GM12878 (cell line): ENCODE data around the gene GABRB2.
"Not testable (repeated sequence)": the region's sequence is repeated elsewhere in the genome, so short reads cannot be mapped to it uniquely, and the experiment has no call there.

Source experiments
- HDAC6 ChIP-seq: fragments of 200-600 bp; sonication (generic); IDR thresholded peaks from one replicate; pipeline ENCODE4 v1.8.0; 2017; ENCODE audit warnings: antibody characterized with exemption; ENCODE audit not compliant: unreplicated experiment
- KDM1A ChIP-seq: fragments of 200-600 bp; sonication (generic); IDR thresholded peaks from 2 replicates; pipeline ENCODE4 v1.6.1; 2016; ENCODE audit warnings: borderline replicate concordance
- NBN ChIP-seq: fragments of 450-650 bp; IDR thresholded peaks from 2 replicates; pipeline ENCODE4 v1.6.1; 2016
- ZNF274 ChIP-seq: IDR thresholded peaks from one replicate; pipeline ENCODE4 v1.8.0; 2011; ENCODE audit not compliant: insufficient read length, insufficient read depth

DNA sequence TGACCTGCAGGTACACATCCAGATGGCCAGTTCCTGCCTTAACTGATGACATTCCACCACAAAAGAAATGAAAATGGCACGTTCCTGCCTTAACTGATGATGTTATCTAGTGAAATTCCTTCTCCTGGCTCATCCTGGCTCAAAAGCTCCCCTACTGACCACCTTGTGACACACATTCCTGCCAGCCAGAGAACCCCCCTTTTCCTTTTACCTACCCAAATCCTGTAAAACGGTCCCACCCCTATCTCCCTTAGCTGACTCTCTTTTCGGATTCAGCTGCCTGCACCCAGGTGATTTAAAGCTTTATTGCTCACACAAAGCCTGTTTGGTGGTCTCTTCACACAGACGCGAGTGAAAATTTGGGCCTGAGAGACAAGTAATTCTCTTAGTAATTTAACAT lies 300.7 kb downstream of the GABRB2 start:
- not testable (repeated sequence) for TF ChIP-seq ZNF274, NBN, KDM1A, HDAC6
